HuH-7 (cell line): ENCODE results near the gene CPAMD8.
"Not testable (repeated sequence)": the region's sequence is repeated elsewhere in the genome, so short reads cannot be mapped to it uniquely, and the experiment has no call there.

ENCODE experiments used
- DNase-seq: peaks from one replicate; pipeline ENCODE4 v3.0.0; 2011; ENCODE audit warnings: low spot score

The CPAMD8 gene

DNA sequence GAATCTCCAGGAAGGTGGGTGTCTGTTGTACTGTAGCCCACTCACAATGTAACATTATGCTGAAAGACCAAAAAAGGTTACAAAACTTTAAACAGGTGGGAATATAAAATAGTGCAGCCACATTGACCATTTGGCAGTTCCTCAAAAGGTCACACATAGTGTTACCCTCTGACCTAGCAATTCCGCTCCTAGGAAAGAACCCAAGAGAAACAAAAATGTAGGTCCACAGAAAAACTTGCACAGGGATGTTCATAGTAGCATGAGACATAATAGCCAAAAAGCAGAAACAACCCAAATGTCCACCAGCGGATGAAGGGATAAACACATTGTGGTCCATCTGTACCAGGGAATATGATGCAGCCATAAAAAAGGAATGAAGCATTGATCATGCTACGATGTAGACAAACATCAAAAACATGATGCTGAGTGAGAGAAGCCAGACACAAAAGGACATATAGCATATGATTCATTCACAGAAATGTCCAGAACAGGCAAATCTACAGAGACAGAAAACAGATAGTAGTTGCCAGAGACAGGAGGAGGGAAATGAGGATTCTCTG lies 27.9 kb downstream of the CPAMD8 start:
- DNase-seq: no peak

DNA sequence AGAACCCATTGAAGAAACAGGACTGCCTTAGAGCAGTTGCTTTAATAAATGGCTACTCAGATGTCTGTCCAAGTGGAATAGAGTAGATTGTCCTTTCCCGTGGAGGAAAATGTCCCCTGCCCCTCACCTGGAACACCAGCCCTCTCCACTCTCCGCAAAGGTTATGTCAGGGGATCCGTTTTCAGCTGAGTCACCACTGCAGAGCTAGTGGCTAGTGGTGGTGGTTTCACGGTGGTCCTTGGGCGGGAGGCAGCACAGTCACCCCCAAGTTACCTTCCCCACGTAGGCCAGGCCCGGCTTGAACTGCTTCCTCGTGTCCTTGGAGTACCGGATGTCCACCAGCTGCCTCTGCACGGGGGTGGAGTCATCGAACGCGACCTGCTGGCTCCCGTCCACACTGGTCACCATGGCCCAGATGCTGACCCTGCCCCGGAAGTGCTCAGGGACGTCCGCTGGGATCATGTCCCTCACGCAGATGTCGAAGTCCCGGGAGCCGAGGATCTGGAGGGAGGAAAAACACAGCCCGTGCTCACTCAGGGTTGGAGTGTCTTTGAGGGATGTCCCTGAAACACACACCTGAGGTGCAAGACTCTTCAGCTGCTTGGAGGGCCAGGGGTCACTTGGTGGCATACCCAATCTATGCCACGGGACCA lies 29.6 kb downstream of the CPAMD8 start:
- not testable (repeated sequence) for DNase-seq

DNA sequence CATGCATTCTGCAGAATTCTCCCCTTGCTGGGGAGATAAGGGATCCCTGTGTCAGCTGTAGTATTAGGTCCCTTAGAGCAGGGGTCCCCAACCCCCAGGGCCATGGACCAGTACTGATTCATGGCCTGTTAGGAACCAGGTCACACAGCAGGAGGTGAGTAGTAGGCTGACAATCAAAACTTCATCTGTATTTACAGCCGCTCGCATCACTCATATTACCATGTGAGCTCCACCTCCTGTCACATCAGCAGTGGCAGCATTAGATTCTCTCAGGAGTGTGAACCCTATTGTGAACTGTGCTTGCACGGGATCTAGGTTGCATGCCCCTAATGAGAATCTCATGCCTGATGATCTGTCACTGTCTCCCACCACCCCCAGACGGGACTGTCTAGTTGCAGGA lies 37.9 kb downstream of the CPAMD8 start:
- no peak for DNase-seq

- no peak for DNase-seq
Measured at GRCh38 chr19:16985403-16985802, 41.2 kb downstream of the CPAMD8 start.

DNA sequence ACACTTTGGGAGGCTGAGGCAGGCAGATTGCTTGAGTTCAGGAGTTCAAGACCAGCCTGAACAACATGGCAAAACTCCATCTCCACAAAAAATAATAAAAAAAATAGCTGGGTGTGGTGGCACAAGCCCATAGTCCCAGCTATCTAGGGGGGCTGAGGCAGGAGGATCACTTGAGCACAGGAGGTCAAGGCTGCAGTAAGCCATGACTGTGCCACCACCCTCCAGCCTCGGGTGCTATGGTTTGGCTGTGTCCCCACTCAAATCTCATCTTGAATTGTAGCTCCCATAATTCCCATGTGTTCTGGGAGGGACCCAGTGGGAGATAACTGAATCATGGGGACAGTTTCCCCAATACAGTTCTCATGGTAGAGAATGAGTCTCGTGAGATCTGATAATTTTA lies 44.0 kb downstream of the CPAMD8 start:
- not testable (repeated sequence) for DNase-seq

GRCh38 chr19:16978839-16979802 lies 47.5 kb downstream of the CPAMD8 start:
- DNase-seq: no peak

- no peak for DNase-seq
Measured at GRCh38 chr19:16978156-16978555, 48.5 kb downstream of the CPAMD8 start.

- DNase-seq: no peak
Measured at GRCh38 chr19:16977306-16977705, 49.3 kb downstream of the CPAMD8 start.

GRCh38 chr19:16976446-16976845 lies 50.2 kb downstream of the CPAMD8 start:
- DNase-seq: no peak

GRCh38 chr19:16970821-16971220 lies 55.8 kb downstream of the CPAMD8 start:
- no peak for DNase-seq

DNA sequence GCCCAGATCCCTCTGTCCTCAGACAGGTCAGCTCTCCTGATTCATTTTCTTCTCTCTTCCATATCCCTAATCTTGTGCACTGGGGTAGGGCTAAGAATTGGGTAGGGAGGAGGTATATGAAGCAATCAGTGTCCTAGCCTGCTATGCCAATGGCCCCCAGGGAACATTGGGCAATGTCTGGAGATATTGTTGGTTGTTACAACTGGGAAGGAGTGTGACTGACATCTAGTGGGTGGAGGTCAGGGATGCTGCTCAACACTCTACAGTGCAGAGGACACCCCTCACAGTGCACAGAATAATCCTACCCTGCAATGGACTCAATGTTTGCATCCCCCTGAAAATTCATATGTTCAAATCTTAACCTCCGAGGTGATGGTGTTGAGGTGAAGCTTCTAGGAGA lies 57.5 kb downstream of the CPAMD8 start:
- DNase-seq: no peak

GRCh38 chr19:16960996-16961822 lies 65.4 kb downstream of the CPAMD8 start:
- DNase-seq: not testable (repeated sequence)

DNA sequence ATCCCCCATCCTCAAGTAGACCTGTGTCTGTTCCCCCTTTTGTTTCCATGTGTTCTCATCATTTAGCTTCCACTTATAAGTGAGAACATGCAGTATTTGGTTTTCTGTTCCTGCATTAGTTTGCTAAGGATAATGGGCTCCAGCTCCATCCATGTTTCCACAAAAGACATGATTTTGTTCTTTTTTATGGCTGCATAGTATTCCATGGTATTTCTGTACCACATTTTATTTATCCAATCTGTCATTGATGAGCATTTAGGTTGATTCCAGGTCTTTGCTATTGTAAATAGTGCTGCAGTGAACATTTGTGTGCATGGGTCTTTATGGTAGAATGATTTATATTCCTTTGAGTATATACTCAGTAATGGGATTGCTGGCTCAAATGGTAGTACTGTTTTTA lies 68.3 kb downstream of the CPAMD8 start:
- not testable (repeated sequence) for DNase-seq

GRCh38 chr19:16957855-16958254 lies 68.8 kb downstream of the CPAMD8 start:
- no peak for DNase-seq

DNA sequence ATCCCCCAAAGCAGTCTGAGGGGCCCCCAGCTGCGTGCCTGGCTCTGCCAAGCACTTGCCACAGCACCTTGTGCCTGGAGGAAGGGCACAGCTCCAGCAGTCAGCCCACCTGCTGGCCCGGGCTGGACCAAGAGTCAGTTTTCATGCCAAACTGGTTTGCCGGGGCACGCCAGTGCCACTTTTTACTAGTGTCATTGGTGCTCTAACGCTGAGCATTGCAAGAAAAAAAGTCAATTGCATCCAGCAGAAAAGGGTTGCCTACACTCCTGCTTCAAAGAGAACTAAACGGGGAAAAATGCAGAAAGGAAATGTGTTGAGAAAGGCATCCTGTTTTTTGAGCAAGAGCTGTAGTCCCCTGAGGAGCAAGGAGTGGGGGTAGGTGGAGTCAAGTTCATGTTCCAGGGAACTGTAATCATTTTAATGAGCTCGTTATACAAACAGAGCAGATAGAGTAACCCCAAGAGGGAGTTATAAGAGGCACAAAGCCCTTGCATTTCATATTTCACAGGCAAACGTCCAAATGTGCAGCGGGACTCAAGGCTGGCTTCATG lies 69.4 kb downstream of the CPAMD8 start:
- DNase-seq: no peak

DNA sequence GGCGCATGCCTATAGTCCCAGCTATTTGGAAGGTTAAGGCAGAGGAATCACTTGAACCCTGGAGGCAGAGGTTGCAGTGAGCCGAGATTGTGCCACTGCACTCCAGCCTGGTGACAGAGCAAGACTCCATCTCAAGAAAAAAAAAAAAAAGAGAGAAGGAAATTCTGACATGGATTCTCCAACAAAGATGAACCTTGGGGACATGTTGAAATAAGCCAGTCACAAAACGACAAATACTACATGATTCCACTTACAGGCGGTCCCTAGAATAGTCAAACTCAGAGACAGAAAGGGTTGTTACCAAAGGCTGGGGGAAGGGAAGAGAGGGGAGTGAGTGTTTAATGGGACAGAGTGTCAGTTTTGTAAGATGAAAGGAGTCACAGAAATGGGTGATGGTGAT lies 71.4 kb downstream of the CPAMD8 start:
- no peak for DNase-seq

GRCh38 chr19:16952046-16952445 lies 74.6 kb downstream of the CPAMD8 start:
- DNase-seq: no peak

- no peak for DNase-seq
Measured at GRCh38 chr19:16951529-16951928, 75.1 kb downstream of the CPAMD8 start.

DNA sequence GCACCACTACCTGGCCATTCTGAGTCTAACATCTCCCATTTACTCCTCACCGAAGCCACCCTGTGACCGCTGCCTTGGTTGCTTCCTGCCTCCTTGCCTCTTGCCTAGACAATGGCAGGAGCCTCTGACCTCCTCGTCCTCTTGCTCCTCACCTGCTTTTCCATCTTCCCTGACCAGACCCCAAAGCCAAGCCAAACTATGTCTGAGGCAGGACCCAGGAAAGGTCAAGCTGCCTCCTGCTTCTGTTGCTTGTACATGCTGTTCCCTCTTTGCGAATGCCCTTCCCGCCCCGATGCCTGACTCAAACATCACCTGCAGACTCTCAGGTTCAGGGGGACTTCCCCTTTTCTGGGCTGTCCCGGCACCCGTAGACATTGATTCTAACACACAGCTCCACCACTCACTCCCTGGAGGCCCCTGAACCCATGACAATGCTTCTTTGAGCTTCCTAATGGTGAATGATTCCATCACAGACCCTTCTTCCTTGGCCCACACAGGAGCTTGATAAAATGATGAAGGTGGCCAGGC lies 77.0 kb downstream of the CPAMD8 start:
- no peak for DNase-seq

- DNase-seq: no peak
Measured at GRCh38 chr19:16946951-16947940, 79.4 kb downstream of the CPAMD8 start.
